ENCODE data around the gene ARHGAP32.

Gene ARHGAP32

DNA sequence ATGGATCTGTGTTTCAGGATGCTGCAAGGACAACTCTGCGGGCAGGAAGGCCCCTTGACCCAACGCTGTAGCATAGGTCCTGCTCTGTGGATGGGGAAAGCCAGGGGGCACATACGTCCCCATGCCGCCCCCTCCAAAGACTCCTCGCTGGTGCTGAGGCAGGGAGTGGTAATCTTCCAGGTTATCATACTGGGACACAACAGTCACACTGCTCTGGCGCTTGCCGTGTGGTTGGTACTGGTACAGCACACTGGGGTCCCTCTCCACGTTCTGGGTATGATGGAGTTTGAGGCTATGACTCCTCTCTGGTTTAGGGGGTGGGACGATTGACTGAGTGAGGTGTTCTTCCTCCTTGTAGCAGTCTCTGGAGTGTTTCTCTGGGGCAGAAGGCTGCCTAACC is 223.2 kb downstream of the ARHGAP32 start:
- Histone ChIP-seq H3K36me3 (ENCODE audit: insufficient read depth, low read length) (peaks cover 56% of the 10 kb centered on the region), H3K27me3 (ENCODE audit: insufficient read depth, low read length) (no peaks in the 10 kb centered on the region), H3K4me3 (ENCODE audit: low read length) (no peak overlapping the region), H3K9me3 (ENCODE audit: low read length) (no peaks in the 10 kb centered on the region), H3K4me1 (ENCODE audit: insufficient read depth, low read length) (peaks cover 10% of the 10 kb centered on the region), H2AFZ (ENCODE audit: low read depth, low read length) (no peak overlapping the region)

DNA sequence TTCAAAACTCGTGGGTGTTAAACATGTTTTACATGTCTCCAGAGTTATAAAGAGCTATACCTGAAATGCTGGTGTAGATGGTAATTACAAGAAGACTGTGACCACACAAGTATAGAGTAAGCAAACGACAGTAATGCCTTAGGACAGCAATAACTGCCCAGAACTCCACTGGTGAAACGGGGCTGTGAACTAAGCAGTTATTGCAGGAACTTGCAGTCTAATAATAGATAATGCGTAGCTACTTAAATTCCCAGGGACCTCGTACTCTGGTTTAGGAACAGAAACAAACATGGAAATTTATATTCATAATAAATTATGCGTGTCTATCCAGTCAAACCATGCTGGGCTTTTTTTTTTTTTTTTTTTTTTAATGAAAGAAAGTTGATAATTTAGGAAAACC is 224.5 kb downstream of the ARHGAP32 start:
- no peak overlapping the region for H3K4me3 ChIP-seq (ENCODE audit: low read length)
- no peaks in the 10 kb centered on the region for H3K27me3 ChIP-seq (ENCODE audit: insufficient read depth, low read length)
- H3K4me1 ChIP-seq (ENCODE audit: insufficient read depth, low read length): peaks cover 14% of the 10 kb centered on the region
- peaks cover 42% of the 10 kb centered on the region for H3K36me3 ChIP-seq (ENCODE audit: insufficient read depth, low read length)
- H2AFZ ChIP-seq (ENCODE audit: low read depth, low read length): no peak overlapping the region
- H3K9me3 ChIP-seq (ENCODE audit: low read length): no peaks in the 10 kb centered on the region

DNA sequence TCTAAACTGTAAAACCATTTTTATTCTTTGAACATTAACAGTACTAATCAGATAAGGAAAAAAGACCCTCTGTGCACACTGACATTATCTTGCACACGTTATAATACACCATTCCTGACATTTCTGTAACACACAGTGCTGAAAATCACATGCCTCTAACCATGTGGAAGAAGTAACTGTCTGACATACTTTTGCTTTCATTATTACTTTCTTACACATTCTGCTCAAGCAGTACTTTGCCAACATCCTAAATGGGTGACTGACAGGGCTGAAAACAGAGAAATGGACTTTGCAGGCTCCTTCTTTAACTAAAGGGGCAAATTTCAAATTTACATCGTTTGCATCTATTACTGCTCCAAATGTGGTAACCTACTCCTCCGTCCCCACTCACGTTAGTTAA is 226.6 kb downstream of the ARHGAP32 start:
- Histone ChIP-seq H3K36me3 (ENCODE audit: insufficient read depth, low read length) (peaks cover 23% of the 10 kb centered on the region), H3K9me3 (ENCODE audit: low read length) (no peaks in the 10 kb centered on the region)

DNA sequence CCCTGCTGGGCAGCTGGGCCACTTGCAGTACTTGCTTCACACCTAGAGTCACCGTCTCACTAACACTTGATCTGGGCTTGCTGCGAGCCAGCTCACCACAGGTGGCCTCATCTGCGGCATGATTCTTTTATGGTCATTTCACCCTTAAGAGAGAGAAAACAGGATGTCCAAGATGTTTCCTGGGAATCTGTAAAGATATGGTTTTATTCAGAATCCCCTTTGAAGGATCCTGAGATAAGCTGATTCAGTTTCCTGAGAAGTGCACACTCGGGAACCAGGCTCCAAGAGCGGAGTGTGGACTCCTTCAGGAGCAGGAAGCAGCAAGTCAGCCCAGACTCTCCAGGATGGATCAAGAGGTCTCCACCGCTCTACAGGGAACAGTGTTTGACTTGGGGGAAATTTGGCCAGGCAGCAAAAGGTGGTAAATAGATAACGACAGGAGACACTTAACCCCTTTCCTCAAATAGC is 227.6 kb downstream of the ARHGAP32 start:
- no peaks in the 10 kb centered on the region for H3K27me3 ChIP-seq (ENCODE audit: insufficient read depth, low read length)
- H3K9me3 ChIP-seq (ENCODE audit: low read length): no peaks in the 10 kb centered on the region
- H3K4me1 ChIP-seq (ENCODE audit: insufficient read depth, low read length): peaks cover 14% of the 10 kb centered on the region
- peaks cover 13% of the 10 kb centered on the region for H3K36me3 ChIP-seq (ENCODE audit: insufficient read depth, low read length)
- no peak overlapping the region for H3K4me3 ChIP-seq (ENCODE audit: low read length)
- no peak overlapping the region for H2AFZ ChIP-seq (ENCODE audit: low read depth, low read length)

More for the DNA sequence above, 226.6 kb downstream of the ARHGAP32 start:
- Histone ChIP-seq H3K4me3 (ENCODE audit: low read length) (no peak overlapping the region), H3K4me1 (ENCODE audit: insufficient read depth, low read length) (peaks cover 14% of the 10 kb centered on the region), H2AFZ (ENCODE audit: low read depth, low read length) (no peak overlapping the region), H3K27me3 (ENCODE audit: insufficient read depth, low read length) (no peaks in the 10 kb centered on the region)

DNA sequence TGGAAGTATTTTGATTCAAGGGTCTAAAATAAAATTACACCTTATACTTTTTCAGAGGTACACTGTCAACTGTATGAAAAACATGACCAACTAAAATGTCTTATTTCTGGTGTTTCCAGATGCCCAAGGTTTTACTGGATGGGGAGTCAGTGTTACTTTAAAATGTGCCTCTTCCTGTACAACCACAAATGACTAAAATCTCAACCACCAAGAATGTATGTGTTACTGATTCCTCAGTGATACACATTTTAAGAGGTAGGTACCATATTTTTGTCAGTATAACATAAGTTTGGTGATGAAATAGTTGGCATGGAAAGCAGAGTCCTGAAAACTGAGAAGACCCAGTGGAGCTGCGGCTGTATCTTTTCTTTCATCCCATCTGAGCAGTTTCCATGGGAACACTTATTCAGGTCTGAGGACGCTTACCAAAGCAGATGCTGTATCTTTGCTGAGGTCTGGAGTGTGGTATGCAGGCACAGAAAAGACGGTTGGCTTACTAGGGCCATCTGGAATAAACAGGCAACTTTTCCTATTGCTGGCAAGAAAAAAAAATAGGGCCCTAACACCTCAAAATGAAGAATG is 228.3 kb downstream of the ARHGAP32 start:
- no peak overlapping the region for H2AFZ ChIP-seq (ENCODE audit: low read depth, low read length)
- H3K4me1 ChIP-seq (ENCODE audit: insufficient read depth, low read length): peaks cover 14% of the 10 kb centered on the region
- peaks cover 6% of the 10 kb centered on the region for H3K36me3 ChIP-seq (ENCODE audit: insufficient read depth, low read length)

DNA sequence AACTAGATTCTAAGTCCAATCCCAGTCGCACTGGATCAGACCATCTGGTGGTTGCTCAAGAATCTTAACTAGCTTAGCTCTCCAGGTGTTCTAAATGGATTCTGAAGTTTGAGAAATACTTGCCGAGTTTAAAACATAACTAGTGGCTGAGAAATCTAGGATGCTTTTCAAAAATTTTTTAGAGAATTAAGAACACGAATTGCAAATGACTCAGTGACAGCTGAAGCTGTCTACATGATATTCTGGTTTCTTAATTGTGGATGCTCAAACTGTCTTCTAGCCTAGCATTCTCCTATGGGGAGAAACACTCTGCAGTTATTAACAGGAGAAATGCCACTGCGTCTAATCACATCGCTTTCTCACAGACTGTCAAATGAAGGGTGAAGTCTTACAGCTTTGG is 229.2 kb downstream of the ARHGAP32 start:
- no peaks in the 10 kb centered on the region for H3K27me3 ChIP-seq (ENCODE audit: insufficient read depth, low read length)
- no peaks in the 10 kb centered on the region for H3K9me3 ChIP-seq (ENCODE audit: low read length)
- H3K4me3 ChIP-seq (ENCODE audit: low read length): no peak overlapping the region
- H2AFZ ChIP-seq (ENCODE audit: low read depth, low read length): no peak overlapping the region
- H3K36me3 ChIP-seq (ENCODE audit: insufficient read depth, low read length): no peaks in the 10 kb centered on the region
- peaks cover 14% of the 10 kb centered on the region for H3K4me1 ChIP-seq (ENCODE audit: insufficient read depth, low read length)

More for the DNA sequence above, 228.3 kb downstream of the ARHGAP32 start:
- Histone ChIP-seq H3K4me3 (ENCODE audit: low read length) (no peak overlapping the region), H3K9me3 (ENCODE audit: low read length) (no peaks in the 10 kb centered on the region), H3K27me3 (ENCODE audit: insufficient read depth, low read length) (no peaks in the 10 kb centered on the region)

DNA sequence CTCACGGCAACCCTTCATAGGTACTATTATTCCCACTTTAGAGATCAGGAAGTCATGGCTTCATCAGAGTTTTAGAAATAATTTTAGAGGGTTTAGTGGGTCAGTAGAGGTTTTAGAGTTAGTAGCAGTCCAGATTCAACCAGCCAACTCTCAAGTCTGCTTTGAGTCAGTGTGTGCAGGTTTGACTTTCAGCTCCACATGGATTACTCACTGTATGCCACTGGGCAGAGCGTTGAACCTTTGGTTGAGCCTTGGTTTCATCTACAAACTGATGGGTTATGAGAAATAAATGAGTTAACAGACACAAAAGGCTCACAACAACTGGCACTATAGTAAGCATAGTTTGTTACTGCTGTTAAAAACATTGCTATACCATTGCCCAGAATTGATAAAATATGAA is 230.5 kb downstream of the ARHGAP32 start:
- Histone ChIP-seq H3K36me3 (ENCODE audit: insufficient read depth, low read length) (no peaks in the 10 kb centered on the region), H3K9me3 (ENCODE audit: low read length) (no peaks in the 10 kb centered on the region), H3K4me3 (ENCODE audit: low read length) (no peak overlapping the region), H2AFZ (ENCODE audit: low read depth, low read length) (no peak overlapping the region), H3K4me1 (ENCODE audit: insufficient read depth, low read length) (peaks cover 14% of the 10 kb centered on the region), H3K27me3 (ENCODE audit: insufficient read depth, low read length) (no peaks in the 10 kb centered on the region)

DNA sequence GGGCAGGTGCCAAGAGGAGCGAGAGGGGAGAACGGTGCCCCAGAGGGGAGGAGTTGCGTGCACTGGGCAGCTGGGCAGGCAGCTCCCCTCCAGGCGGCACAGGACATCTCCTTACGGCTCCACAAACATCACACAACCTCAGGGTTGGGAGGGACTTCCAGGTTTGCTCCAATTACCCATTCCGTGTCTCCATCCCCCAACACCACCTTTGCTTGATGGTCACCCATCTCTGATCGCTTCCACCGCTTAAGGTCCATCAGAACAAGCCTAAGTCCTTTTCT is 235.0 kb downstream of the ARHGAP32 start:
- no peaks in the 10 kb centered on the region for H3K27me3 ChIP-seq (ENCODE audit: insufficient read depth, low read length)
- H3K4me1 ChIP-seq (ENCODE audit: insufficient read depth, low read length): no peaks in the 10 kb centered on the region
- H2AFZ ChIP-seq (ENCODE audit: low read depth, low read length): no peak overlapping the region
- no peak overlapping the region for H3K4me3 ChIP-seq (ENCODE audit: low read length)
- no peaks in the 10 kb centered on the region for H3K36me3 ChIP-seq (ENCODE audit: insufficient read depth, low read length)
- H3K9me3 ChIP-seq (ENCODE audit: low read length): no peaks in the 10 kb centered on the region

DNA sequence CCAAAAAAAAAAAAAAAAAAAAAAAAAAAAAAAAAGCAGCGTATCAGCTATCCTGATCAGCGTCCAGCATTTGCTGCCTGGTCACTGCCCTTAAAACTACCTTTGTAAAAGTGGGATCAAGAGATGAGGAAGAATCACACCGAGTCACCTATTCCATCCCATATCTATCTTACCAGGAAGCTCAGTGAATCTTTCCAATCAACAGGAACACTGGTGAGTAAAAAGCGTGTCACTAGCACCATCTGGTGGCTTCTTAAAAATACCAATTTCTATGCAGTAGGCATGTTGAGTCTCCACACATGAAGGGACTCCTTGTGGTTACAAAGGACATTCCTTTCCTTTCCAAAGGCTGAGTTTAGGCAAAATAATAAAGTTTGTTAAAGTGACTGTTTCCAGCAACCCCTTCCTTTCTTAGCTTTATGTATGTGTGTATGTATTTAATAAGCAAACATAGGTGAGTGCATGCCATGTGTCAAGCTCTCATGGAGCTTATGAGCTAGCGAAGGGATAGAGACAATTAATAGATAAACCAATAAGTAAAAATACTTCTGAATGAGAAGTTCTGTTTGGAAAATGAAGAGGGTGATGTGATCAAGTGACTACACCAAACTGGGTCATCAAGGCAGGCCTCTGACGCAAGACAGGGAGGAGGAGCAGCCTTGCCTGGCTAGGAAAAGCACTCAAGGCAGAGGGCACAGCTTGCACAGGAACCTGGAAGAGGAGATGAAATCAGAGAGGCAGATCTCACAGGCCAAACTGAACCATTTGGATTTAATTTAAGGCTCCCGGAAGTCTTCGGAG is 235.5 kb downstream of the ARHGAP32 start:
- no peaks in the 10 kb centered on the region for H3K9me3 ChIP-seq (ENCODE audit: low read length)
- H3K36me3 ChIP-seq (ENCODE audit: insufficient read depth, low read length): no peaks in the 10 kb centered on the region
- no peak overlapping the region for H3K4me3 ChIP-seq (ENCODE audit: low read length)
- H2AFZ ChIP-seq (ENCODE audit: low read depth, low read length): no peak overlapping the region
- no peaks in the 10 kb centered on the region for H3K27me3 ChIP-seq (ENCODE audit: insufficient read depth, low read length)
- no peaks in the 10 kb centered on the region for H3K4me1 ChIP-seq (ENCODE audit: insufficient read depth, low read length)

DNA sequence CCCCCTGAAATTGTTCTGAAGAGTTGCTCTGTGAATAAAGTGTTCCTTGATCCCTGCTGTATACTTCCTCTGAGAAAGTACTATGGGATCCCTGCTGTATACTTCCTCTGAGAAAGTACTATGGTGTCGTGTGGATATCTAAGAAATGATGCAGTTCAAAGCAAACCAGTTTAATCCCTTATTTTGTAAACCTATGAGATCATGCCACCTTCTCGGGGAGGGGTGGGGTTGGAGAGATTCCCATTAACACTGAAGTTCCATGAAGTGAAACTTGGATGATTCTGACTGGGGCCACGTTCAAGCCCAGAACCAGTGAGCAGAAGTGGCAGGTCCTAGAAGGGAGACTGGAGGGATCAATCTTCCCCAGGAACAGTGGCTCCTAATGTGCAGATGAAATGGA is 236.5 kb downstream of the ARHGAP32 start:
- Histone ChIP-seq H3K27me3 (ENCODE audit: insufficient read depth, low read length) (no peaks in the 10 kb centered on the region), H3K9me3 (ENCODE audit: low read length) (no peaks in the 10 kb centered on the region), H3K4me3 (ENCODE audit: low read length) (no peak overlapping the region), H3K4me1 (ENCODE audit: insufficient read depth, low read length) (no peaks in the 10 kb centered on the region), H2AFZ (ENCODE audit: low read depth, low read length) (no peak overlapping the region), H3K36me3 (ENCODE audit: insufficient read depth, low read length) (no peaks in the 10 kb centered on the region)

DNA sequence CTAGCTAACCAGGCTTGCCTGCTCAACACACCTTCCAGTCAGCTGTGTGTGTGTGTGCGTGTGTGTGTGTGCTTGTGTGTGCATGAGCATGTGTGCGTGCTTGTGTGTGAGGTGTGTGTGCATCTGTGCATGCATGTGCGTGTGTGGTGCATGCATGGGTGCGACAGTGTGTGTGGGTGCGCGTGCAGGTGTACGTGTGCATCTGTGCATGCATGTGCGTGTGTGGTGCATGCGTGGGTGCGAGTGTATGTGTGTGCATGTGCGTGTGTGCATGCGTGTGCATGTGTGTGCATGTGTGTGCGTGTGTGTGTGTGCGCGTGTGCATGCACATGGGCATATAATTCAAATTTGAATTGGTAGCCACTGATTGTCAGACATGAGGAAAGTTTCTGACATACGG is 239.0 kb downstream of the ARHGAP32 start:
- Histone ChIP-seq H2AFZ (ENCODE audit: low read depth, low read length) (no peak overlapping the region), H3K4me3 (ENCODE audit: low read length) (no peak overlapping the region), H3K4me1 (ENCODE audit: insufficient read depth, low read length) (no peaks in the 10 kb centered on the region)

DNA sequence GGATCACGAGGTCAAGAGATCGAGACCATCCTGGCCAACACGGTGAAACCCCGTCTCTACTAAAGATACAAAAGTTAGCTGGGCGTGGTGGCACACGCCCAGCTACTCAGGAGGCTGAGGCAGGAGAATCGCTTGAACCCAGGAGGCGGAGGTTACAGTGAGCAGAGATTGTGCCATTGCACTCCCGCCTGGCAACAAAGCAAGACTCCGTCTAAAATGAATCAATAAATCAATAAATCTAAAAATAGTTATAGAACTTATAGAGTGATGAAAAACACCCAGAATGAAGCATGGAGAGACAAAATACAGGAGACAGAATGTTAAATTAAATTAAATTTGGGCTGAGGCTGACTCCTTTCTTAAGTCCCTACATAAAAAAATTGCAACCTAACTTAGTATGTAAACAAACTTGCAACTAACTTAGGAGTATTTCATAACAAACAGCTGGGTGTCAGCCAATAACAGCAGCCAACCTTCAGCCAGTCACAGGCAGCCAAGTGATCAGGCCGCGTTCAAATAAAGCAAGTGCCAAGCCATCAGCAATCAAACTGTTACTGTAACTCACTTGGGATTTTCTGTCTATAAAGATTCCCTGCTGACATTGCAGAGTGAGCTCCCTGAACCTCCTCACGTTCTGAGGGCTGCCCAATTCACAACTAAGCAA is 242.2 kb downstream of the ARHGAP32 start:
- Histone ChIP-seq H3K9me3 (ENCODE audit: low read length) (no peaks in the 10 kb centered on the region), H3K27me3 (ENCODE audit: insufficient read depth, low read length) (no peaks in the 10 kb centered on the region), H3K4me1 (ENCODE audit: insufficient read depth, low read length) (no peaks in the 10 kb centered on the region), H3K36me3 (ENCODE audit: insufficient read depth, low read length) (no peaks in the 10 kb centered on the region), H3K4me3 (ENCODE audit: low read length) (no peak overlapping the region), H2AFZ (ENCODE audit: low read depth, low read length) (no peak overlapping the region)

More for the DNA sequence above, 239.0 kb downstream of the ARHGAP32 start:
- Histone ChIP-seq H3K9me3 (ENCODE audit: low read length) (no peaks in the 10 kb centered on the region), H3K27me3 (ENCODE audit: insufficient read depth, low read length) (no peaks in the 10 kb centered on the region), H3K36me3 (ENCODE audit: insufficient read depth, low read length) (no peaks in the 10 kb centered on the region)

DNA sequence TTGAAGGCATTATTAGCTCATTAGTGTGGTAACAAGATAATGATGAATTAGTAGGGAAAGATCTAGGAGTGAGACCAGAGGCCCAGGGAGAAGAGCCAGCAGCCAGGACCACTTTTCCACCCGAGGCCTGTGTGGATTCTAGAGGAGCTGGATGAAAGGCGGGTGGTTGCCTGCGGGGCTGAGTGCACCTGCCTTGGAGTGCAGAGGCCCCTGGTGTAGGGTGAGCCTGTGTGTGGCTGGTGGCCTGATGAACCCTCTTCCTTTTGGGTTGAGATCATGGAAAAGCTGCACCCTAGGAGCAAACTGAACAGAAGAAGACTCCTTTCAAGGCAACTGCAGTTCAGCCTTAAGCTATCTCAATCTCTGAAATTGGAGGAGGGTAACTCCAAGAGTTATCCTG is 243.5 kb downstream of the ARHGAP32 start:
- no peak overlapping the region for H2AFZ ChIP-seq (ENCODE audit: low read depth, low read length)
- no peaks in the 10 kb centered on the region for H3K27me3 ChIP-seq (ENCODE audit: insufficient read depth, low read length)
- no peak overlapping the region for H3K4me3 ChIP-seq (ENCODE audit: low read length)
- no peaks in the 10 kb centered on the region for H3K9me3 ChIP-seq (ENCODE audit: low read length)
- H3K36me3 ChIP-seq (ENCODE audit: insufficient read depth, low read length): no peaks in the 10 kb centered on the region
- no peaks in the 10 kb centered on the region for H3K4me1 ChIP-seq (ENCODE audit: insufficient read depth, low read length)

All from neuron (in vitro differentiated cells).